NCI-H345 treated with DMSO at 0.1 percent for 48 hours (cell line): ENCODE data around the gene RABEPK.
"Not testable (repeated sequence)": the region's sequence is repeated elsewhere in the genome, so short reads cannot be mapped to it uniquely, and the experiment has no call there.

Source experiments
- DNase-seq: peaks from one replicate; lab custom pipeline; 2025; ENCODE audit not compliant: unreplicated experiment; lab: John Stamatoyannopoulos, UW

RABEPK gene, protein sequence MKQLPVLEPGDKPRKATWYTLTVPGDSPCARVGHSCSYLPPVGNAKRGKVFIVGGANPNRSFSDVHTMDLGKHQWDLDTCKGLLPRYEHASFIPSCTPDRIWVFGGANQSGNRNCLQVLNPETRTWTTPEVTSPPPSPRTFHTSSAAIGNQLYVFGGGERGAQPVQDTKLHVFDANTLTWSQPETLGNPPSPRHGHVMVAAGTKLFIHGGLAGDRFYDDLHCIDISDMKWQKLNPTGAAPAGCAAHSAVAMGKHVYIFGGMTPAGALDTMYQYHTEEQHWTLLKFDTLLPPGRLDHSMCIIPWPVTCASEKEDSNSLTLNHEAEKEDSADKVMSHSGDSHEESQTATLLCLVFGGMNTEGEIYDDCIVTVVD

GRCh38 chr9:125200216-125201047, at the start of gene RABEPK:
RABEPK (plus strand) TSS chr9:125200542; CDS start chr9:125203014, 2,472 bp downstream.
- DNase-seq: peak; percentile 90

- DNase-seq: no peak
These were observed 48.6 kb upstream of the RABEPK start for GRCh38 chr9:125151730-125152129.

DNA sequence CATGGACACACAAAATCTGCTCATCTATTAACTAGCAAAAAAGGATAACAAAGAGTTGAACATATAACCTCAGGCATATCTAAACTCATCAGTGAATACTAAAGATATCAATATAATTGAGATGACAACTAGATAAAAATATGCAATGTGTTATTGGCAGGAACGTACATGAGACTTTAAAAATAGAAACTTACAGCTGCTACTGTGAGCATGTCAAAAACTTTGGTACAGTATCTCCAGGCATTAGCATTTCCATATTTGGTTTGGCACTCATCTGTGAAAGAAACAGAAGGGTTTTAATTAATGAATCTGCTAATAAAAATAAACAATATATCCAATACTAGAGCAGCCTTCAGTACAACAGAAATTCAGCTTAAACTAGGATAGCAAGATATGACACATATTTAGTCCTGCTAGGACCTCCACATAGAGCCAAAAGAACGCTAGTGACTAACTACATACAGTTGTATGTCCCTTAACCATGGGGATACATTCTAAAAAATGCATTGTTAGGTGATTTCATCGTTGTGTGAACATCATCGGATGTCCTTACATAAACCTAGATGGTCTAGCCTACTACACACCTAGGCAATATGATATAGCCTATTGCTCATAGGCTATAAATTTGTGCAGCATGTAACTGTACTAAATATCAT, 46.5 kb upstream of the RABEPK start:
- no peak for DNase-seq

- no peak for DNase-seq
These were observed 43.8 kb upstream of the RABEPK start for GRCh38 chr9:125156551-125156950.

GRCh38 chr9:125160750-125161149, 39.6 kb upstream of the RABEPK start:
- no peak for DNase-seq

GRCh38 chr9:125161284-125161918, 38.9 kb upstream of the RABEPK start:
- no peak for DNase-seq

DNA sequence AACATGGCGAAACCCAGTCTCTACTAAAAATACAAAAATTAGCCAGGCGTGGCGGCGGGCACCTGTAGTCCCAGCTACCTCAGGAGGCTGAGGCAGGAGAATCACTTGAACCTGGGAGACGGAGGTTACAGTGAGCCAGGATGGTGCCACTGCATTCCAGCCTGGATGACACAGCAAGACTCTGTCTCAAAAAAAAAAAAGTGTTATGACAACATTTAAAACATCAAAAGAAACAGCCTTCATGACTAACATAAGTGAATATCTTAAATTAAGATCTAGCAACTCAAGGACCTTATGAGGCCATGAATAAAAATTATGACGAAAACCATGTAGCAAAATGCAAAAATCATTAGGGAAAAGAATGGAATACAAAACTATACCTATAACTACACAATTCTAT, 37.5 kb upstream of the RABEPK start:
- not testable (repeated sequence) for DNase-seq

DNA sequence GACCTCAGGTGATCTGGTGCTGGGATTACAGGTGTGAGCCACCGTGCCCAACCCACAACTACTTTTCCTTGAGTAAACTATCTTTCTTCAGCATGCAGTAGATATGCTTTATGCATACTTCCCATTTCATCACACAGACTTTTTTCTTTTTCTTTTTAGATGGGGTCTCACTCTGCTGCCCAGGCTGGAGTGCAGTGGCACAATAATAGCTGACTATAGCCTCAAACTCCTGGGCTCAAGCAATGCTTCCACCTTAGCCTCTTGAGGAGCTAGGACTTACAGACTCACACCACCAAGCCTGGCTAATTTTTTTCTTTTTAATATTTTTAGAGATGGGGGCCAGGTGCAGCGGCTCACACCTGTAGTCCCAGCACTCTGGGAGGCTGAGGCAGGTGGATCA, 33.6 kb upstream of the RABEPK start:
- DNase-seq: no peak

GRCh38 chr9:125169895-125170294, 30.4 kb upstream of the RABEPK start:
- DNase-seq: no peak

DNA sequence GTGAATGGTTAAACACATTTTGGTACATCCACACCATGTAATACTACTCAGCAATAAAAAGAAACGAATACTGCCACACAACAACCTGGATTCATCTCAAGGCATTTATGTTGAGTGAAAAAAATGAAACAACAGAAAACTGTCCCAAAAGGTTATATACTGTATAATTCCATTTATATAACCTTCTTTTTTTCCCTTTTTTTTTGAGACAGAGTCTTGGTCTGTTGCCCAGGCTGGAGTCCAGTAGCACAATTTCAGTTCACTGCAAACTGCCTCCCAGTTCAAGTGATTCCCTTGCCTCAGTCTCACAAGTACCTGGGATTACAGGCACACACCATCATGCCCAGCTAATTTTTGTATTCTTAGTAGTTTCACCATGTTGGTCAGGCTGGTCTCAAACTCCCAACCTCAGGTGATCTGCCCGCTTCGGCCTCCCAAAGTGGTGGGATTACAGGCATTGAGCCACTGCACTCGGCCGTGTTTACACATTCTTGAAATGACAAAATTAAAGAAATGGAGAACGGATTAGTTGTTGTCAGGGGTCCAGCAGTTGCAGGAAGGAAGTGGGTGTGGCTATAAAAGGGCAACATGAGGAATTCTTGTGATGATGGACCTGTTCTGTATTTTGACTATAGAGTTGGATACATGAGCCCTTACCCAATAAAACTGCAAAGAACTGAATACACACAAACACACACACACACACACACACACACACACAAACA, 28.1 kb upstream of the RABEPK start:
- no peak for DNase-seq

- DNase-seq: no peak
These were observed 23.7 kb upstream of the RABEPK start for GRCh38 chr9:125176636-125177035.

GRCh38 chr9:125177888-125178287, 22.5 kb upstream of the RABEPK start:
- DNase-seq: no peak

DNA sequence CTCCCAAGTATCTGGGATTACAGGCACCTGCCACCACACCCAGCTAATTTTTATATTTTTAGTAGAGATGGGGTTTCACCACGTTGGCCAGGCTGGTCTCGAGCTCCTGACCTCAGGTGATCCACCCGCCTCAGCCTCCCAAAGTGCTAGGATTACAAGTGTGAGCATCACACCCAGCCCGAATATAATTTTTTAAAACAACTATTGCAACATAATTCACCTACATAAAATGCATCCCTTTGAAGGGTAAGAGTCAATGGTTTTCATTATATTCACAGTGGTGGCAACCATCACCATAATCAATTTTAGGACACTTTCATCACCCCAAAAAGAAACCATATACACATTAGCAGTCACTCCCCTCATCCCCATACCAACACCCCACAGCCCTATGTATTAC, 20.6 kb upstream of the RABEPK start:
- not testable (repeated sequence) for DNase-seq

GRCh38 chr9:125180876-125181275, 19.5 kb upstream of the RABEPK start:
- no peak for DNase-seq

- DNase-seq: not testable (repeated sequence)
These were observed 18.6 kb upstream of the RABEPK start for GRCh38 chr9:125181756-125182155.

DNA sequence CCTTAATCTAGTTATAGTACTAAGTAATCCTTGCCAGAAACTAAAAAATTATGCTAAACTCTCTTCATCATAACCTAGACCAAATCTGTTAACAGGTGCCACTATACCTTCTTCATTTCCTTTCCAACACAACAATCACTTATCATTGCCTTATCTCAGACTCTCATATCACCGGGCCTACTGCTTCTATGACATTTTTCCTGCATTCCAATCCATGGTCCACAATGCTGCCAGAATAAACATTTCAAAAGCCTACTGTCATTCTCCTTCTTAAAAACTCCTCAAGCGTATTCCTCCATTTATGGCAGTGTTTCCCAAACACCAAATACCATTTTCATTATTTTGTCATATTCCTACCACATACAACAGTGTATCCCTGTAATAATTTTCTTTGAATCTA, 17.3 kb upstream of the RABEPK start:
- DNase-seq: no peak

GRCh38 chr9:125183561-125183960, 16.8 kb upstream of the RABEPK start:
- DNase-seq: no peak

DNA sequence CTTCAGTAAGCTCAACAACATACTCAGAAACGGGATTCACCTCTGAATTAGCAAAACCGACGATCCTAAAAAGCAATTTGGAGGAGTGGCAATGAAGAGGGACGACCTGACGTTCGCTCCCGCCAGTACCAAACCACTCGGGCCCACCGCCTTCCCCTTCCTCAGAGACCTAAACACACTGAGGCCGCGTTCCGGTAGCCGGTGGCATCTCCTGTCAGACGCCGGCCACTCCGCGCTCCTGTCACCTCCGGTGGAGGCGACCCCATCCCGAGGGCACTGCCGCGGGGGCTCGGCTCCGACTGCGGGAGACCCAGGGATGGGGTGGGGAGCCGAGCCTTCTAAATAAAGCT, 11.4 kb upstream of the RABEPK start:
- DNase-seq: no peak

DNA sequence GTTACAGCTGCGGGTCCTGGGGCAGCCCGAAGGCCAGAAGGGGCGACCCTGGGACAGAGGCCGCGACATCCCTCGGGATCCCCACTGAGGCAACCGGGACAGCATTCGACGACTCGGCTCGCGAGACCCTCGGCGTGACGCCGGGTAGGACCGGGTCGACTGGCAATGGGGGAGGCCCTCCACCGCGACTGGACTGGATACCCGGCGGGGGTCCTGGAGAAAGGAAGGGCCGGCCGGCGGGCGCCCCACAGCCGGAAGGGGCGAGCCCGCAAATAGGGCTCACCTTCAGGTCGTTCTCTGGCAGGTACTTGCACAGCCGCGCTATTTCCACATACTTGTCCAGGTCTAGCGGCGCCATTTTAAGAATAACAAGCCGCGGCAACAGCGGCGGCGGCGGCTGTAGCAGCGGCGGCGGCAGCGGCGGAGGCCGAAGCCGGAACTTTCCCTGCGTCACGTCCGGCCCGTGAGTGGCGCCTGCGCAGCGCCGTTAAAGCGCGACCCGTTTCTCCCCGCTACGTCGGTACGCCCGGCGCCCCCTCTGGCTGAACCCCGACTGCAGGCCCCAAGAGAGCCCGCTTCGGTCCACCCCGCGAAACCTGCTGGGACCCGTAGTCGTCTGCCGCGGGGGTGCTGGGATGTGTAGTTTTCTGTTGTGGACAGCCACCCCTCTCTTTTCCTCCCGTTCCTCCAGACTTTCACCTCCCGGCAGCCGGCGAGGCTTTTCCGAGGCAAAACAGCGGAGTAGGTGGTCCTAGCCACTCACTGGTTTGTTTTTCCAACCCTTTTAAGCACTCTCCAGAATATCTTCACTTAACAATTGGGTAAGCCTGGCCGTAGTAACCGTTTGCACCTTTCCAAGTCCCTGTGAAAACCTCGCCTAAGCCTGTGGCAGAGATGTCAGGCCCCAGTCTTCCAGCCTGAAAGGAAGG, 10.7 kb upstream of the RABEPK start, which contains the start of gene PPP6C:
PPP6C (minus strand) TSS at position 443 of the 929 bp plus-strand sequence; CDS start at position 358, 85 bp downstream.
- DNase-seq: peak; percentile 86
